A673 (cell line): ENCODE measurements around the gene PROC. TPM values are rescaled to one million over a fixed set of nuclear protein-coding genes. Genes with fewer than 3 reads are reported as not detected.

Experiments
- BruUV-seq: library from RNA; stranded (reverse); fragments of 400-500 nt; replicated peaks from 2 replicates; lab custom pipeline; 2021; lab: Mats Ljungman, UMichigan
- CTCF ChIA-PET: fragments of 300-600 bp; sonication (Branson Sonifier 250); formaldehyde crosslinking; loops from one replicate; lab custom pipeline; 2022; ENCODE audit warnings: antibody characterized with exemption; lab: Charles Lee
- POLR2A ChIA-PET: fragments of 300-600 bp; sonication (Branson Sonifier 250); formaldehyde crosslinking; loops from one replicate; lab custom pipeline; 2022; ENCODE audit warnings: antibody characterized with exemption; ENCODE audit not compliant: low non-redundant PET; lab: Charles Lee
- DNase-seq: peaks from one replicate; pipeline ENCODE4 v3.0.0-alpha.2; 2015; ENCODE audit warnings: low spot score
- H3K27ac ChIP-seq: fragments of 200-600 bp; sonication (generic); 2 replicates; pipeline ENCODE4 v1.5.1; 2016; ENCODE audit warnings: mixed run types, low read depth, mild to moderate bottlenecking, mixed read lengths, antibody characterized with exemption, low read length; ENCODE audit not compliant: poor library complexity, severe bottlenecking
- H3K27me3 ChIP-seq: fragments of 200-600 bp; sonication (generic); replicated peaks from 2 replicates; pipeline ENCODE4 v1.6.1; 2017; ENCODE audit warnings: mixed run types, low read depth, mild to moderate bottlenecking, mixed read lengths, antibody characterized with exemption, low read length; ENCODE audit not compliant: insufficient read depth, poor library complexity
- H3K36me3 ChIP-seq: fragments of 200-600 bp; sonication (generic); 2 replicates; pipeline ENCODE4 v1.6.1; 2016; ENCODE audit warnings: mixed run types, mild to moderate bottlenecking, mixed read lengths, antibody characterized with exemption, low read length; ENCODE audit not compliant: insufficient read depth, poor library complexity, severe bottlenecking
- H3K4me1 ChIP-seq: fragments of 200-600 bp; sonication (generic); 2 replicates; pipeline ENCODE4 v1.6.1; 2017; ENCODE audit warnings: mixed run types, mild to moderate bottlenecking, mixed read lengths, antibody characterized with exemption, low read length; ENCODE audit not compliant: insufficient read depth, poor library complexity, severe bottlenecking
- H3K4me3 ChIP-seq: fragments of 200-600 bp; sonication (generic); 2 replicates; pipeline ENCODE4 v1.5.1; 2016; ENCODE audit warnings: low read depth, mixed run types, mild to moderate bottlenecking, mixed read lengths, low read length; ENCODE audit not compliant: poor library complexity, severe bottlenecking
- H3K9me3 ChIP-seq: fragments of 200-600 bp; sonication (generic); 2 replicates; pipeline ENCODE4 v1.6.1; 2016; ENCODE audit warnings: mixed run types, low read depth, mild to moderate bottlenecking, mixed read lengths, antibody characterized with exemption, low read length; ENCODE audit not compliant: poor library complexity, severe bottlenecking
- EZH2 ChIP-seq: fragments of 200-600 bp; sonication (generic); IDR thresholded peaks from 2 replicates; pipeline ENCODE4 v1.6.1; 2017; ENCODE audit warnings: borderline replicate concordance, low read depth, mild to moderate bottlenecking, mixed read lengths, antibody characterized with exemption, low read length; ENCODE audit not compliant: poor library complexity, severe bottlenecking
- intact Hi-C: fragments of 100-400 bp; cut with micrococcal nuclease; formaldehyde crosslinking; loops from one replicate; pipeline ENCODE4 v1.10.0; 2022; ENCODE audit not compliant: unreplicated experiment
- total RNA-seq: library from RNA; stranded (reverse); gene quantifications from 2 replicates; pipeline ENCODE4 v1.2.3, GENCODE V29; 2021
- TF ChIP-seq, protein P1 (sequence below): fragments of 300-800, 200-600 bp; sonication (generic); conservative IDR thresholded peaks from 2 replicates; pipeline ENCODE4 v1.5.1; 2017; ENCODE audit warnings: low read depth, mild to moderate bottlenecking, antibody characterized with exemption, low read length, moderate library complexity, mixed read lengths

Gene PROC
- total RNA-seq, 1 experiment from 2014 or later = not detected

DNA sequence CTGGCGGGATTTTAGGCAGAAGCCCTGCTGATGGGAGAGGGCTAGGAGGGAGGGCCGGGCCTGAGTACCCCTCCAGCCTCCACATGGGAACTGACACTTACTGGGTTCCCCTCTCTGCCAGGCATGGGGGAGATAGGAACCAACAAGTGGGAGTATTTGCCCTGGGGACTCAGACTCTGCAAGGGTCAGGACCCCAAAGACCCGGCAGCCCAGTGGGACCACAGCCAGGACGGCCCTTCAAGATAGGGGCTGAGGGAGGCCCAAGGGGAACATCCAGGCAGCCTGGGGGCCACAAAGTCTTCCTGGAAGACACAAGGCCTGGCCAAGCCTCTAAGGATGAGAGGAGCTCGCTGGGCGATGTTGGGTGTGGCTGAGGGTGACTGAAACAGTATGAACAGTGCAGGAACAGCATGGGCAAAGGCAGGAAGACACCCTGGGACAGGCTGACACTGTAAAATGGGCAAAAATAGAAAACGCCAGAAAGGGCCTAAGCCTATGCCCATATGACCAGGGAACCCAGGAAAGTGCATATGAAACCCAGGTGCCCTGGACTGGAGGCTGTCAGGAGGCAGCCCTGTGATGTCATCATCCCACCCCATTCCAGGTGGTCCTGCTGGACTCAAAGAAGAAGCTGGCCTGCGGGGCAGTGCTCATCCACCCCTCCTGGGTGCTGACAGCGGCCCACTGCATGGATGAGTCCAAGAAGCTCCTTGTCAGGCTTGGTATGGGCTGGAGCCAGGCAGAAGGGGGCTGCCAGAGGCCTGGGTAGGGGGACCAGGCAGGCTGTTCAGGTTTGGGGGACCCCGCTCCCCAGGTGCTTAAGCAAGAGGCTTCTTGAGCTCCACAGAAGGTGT lies 8.5 kb downstream of the PROC start:
- Histone ChIP-seq H3K4me3 (no peak overlapping the region), H3K36me3 (no peaks in the 10 kb centered on the region), H3K9me3 (no peaks in the 10 kb centered on the region), H3K4me1 (no peaks in the 10 kb centered on the region), H3K27me3 (no peaks in the 10 kb centered on the region), H3K27ac (no peak overlapping the region)
- BruUV-seq = no TSS peak
- DNase-seq = no peak
- POLR2A ChIA-PET = no interaction called here
- CTCF ChIA-PET = no interaction called here
- TF ChIP-seq, protein P1, sequence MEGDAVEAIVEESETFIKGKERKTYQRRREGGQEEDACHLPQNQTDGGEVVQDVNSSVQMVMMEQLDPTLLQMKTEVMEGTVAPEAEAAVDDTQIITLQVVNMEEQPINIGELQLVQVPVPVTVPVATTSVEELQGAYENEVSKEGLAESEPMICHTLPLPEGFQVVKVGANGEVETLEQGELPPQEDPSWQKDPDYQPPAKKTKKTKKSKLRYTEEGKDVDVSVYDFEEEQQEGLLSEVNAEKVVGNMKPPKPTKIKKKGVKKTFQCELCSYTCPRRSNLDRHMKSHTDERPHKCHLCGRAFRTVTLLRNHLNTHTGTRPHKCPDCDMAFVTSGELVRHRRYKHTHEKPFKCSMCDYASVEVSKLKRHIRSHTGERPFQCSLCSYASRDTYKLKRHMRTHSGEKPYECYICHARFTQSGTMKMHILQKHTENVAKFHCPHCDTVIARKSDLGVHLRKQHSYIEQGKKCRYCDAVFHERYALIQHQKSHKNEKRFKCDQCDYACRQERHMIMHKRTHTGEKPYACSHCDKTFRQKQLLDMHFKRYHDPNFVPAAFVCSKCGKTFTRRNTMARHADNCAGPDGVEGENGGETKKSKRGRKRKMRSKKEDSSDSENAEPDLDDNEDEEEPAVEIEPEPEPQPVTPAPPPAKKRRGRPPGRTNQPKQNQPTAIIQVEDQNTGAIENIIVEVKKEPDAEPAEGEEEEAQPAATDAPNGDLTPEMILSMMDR = no peak
- no peak for TF ChIP-seq EZH2
- intact Hi-C loops = no loop called here

DNA sequence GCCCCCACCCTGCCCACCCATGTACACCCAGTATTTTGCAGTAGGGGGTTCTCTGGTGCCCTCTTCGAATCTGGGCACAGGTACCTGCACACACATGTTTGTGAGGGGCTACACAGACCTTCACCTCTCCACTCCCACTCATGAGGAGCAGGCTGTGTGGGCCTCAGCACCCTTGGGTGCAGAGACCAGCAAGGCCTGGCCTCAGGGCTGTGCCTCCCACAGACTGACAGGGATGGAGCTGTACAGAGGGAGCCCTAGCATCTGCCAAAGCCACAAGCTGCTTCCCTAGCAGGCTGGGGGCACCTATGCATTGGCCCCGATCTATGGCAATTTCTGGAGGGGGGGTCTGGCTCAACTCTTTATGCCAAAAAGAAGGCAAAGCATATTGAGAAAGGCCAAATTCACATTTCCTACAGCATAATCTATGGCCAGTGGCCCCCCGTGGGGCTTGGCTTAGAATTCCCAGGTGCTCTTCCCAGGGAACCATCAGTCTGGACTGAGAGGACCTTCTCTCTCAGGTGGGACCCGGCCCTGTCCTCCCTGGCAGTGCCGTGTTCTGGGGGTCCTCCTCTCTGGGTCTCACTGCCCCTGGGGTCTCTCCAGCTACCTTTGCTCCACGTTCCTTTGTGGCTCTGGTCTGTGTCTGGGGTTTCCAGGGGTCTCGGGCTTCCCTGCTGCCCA lies 9.3 kb downstream of the PROC start:
- Histone ChIP-seq H3K27ac (no peak overlapping the region), H3K4me3 (no peak overlapping the region), H3K36me3 (no peaks in the 10 kb centered on the region), H3K27me3 (no peaks in the 10 kb centered on the region), H3K9me3 (no peaks in the 10 kb centered on the region), H3K4me1 (no peaks in the 10 kb centered on the region)
- no TSS peak for BruUV-seq
- intact Hi-C loops = no loop called here
- ChIA-PET CTCF (no interaction called here), POLR2A (no interaction called here)
- DNase-seq = no peak
- no peak for TF ChIP-seq EZH2
- TF ChIP-seq, protein P1 = no peak

DNA sequence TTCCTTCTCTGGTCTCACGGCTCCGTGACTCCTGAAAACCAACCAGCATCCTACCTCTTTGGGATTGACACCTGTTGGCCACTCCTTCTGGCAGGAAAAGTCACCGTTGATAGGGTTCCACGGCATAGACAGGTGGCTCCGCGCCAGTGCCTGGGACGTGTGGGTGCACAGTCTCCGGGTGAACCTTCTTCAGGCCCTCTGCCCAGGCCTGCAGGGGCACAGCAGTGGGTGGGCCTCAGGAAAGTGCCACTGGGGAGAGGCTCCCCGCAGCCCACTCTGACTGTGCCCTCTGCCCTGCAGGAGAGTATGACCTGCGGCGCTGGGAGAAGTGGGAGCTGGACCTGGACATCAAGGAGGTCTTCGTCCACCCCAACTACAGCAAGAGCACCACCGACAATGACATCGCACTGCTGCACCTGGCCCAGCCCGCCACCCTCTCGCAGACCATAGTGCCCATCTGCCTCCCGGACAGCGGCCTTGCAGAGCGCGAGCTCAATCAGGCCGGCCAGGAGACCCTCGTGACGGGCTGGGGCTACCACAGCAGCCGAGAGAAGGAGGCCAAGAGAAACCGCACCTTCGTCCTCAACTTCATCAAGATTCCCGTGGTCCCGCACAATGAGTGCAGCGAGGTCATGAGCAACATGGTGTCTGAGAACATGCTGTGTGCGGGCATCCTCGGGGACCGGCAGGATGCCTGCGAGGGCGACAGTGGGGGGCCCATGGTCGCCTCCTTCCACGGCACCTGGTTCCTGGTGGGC lies 10.0 kb downstream of the PROC start:
- H3K27me3 ChIP-seq = no peaks in the 10 kb centered on the region
- ChIA-PET POLR2A (no interaction called here), CTCF (no interaction called here)
- DNase-seq = no peak
- BruUV-seq = no TSS peak
- no peaks in the 10 kb centered on the region for H3K4me1 ChIP-seq
- no peak overlapping the region for H3K4me3 ChIP-seq
- no peaks in the 10 kb centered on the region for H3K36me3 ChIP-seq
- intact Hi-C loops = no loop called here
- TF ChIP-seq, protein P1 = no peak
- H3K27ac ChIP-seq = no peak overlapping the region
- H3K9me3 ChIP-seq = no peaks in the 10 kb centered on the region
